GM21717 (cell line): ENCODE results near the gene KCNK2.

Experiments
- ATAC-seq: cut with Tn5 transposase; IDR thresholded peaks from one replicate; pipeline ENCODE4 v1.9.1; 2021; ENCODE audit warnings: mild to moderate bottlenecking, moderate library complexity; ENCODE audit not compliant: unreplicated experiment

The KCNK2 gene, protein sequence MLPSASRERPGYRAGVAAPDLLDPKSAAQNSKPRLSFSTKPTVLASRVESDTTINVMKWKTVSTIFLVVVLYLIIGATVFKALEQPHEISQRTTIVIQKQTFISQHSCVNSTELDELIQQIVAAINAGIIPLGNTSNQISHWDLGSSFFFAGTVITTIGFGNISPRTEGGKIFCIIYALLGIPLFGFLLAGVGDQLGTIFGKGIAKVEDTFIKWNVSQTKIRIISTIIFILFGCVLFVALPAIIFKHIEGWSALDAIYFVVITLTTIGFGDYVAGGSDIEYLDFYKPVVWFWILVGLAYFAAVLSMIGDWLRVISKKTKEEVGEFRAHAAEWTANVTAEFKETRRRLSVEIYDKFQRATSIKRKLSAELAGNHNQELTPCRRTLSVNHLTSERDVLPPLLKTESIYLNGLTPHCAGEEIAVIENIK

DNA sequence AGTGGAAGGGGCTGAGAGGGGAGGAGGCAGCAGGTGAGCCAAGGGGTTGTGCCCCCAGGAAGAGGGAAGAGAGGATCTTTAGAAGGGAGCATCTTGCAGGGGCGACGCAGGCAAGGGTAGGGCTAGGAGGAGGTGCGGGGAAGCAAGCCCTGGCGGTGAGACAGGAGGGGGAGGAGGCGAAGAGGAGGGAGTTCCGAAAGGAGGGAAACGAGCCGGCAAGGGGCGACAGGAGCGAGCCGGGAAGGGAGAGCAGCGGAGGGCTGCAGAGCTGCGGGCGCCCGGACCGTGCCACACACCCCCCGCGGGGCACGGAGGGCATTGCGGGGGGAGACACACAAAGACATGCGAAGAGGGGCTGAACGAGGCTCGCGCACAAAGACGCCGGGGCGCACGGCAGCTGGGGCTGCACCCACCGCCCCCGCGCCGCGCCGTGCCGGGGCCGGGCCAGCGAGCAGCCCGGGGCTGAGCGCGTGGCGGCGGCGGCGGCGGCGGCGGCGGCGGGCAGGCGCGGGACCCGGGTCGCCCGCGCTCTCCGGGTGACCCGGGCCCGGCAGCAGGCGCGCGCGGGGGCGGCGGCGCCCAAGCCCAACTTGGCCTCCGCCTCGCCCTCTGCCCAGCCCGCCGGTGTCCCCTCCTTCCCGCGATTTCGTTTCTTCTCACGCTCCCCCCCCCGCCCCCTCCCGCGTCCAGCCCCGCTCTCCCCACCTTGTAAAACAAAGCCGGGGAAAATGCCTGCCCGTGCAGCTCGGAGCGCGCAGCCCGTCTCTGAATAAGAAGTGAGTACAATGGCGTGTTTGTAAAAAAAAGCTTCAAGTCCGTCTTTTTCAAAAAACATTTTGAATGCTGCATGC lies at the start of gene KCNK2:
TSS of gene KCNK2 (plus strand) at position 206 of the 851 bp plus-strand sequence. CDS start 649 bp downstream, outside the sequence.
- ATAC-seq, result no peak

DNA sequence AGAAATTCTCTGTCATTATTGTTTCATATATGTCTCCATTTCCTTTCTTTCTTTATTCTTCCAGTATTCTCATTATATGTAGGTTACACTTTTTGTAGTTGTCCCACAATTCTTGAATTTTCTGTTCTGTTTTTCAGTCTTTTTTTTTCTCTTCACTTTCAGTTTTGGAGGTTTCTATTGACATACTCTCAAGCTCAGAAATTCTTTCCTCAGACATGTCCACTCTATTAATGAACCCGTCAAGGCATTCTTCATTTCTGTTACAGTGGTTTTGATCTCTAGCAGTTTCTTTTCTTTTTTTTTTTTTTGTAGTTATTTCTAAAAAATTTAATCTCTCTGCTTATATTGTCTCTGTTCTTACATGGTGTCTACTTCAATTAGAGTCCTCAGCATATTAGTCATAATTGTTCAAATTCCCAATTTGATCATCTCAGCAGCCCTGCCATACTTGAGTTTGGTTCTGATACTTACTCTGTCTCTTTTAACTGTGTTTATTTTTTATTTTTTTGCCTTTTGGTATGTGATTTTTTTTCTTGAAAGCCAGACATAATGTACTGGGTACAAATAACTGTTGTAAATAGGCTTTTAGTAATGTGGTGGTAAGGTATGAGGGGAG lies 49.5 kb upstream of the KCNK2 start:
- no peak for ATAC-seq

DNA sequence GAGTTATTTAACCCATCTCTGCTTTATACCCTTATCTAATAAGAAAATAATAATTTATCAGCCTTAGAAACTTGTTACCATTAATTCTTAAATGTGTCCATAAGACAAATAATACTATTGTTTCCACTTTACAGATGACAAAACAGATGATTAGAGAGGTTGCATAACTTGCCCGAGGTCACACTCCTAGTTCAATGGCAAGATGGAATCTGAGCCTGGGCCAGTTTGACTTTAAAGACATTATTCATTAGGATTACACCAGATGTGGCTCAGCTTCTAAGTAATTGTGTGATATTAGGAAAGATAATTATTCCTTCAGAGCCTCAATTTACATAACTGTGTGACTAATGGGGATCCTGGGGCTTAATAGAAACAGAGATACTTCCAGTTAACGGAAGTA lies 42.3 kb upstream of the KCNK2 start:
- no peak for ATAC-seq

DNA sequence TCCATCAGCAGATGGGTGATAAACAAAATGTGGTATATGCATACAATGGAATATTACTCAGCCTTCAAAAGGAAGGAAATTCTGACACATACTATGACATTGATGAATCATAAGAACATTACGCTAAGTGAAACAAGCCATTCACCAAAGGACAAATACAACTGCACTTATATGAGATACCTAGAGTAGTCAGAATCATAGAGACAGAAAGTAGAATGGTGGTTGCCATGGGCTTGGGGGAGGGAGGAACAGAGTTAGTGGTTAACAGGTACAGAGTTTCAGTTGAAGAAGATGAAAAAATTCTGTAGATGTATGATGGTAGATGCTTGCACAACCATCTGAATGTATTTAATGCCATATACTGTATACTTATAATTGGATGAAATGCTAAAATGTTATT lies 39.1 kb upstream of the KCNK2 start:
- ATAC-seq, result no peak

DNA sequence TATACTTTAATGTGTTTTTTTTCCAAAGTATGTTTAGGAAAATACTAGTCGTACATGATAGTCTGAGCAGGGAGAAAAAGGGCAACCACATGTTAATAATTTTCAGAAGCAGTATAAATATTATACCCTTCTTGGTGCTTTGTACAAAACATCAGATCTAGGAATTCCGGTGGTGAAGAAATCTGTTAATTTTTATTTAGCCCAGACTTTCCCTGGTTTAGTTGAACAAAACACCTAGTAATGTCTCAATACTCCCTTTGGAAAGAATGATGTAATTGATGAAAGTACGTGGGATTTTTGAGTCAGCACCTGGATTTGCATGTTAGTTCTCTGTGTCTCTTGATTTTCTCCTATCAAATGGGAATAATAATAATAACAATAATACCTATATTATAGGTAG lies 38.4 kb upstream of the KCNK2 start:
- no peak for ATAC-seq

DNA sequence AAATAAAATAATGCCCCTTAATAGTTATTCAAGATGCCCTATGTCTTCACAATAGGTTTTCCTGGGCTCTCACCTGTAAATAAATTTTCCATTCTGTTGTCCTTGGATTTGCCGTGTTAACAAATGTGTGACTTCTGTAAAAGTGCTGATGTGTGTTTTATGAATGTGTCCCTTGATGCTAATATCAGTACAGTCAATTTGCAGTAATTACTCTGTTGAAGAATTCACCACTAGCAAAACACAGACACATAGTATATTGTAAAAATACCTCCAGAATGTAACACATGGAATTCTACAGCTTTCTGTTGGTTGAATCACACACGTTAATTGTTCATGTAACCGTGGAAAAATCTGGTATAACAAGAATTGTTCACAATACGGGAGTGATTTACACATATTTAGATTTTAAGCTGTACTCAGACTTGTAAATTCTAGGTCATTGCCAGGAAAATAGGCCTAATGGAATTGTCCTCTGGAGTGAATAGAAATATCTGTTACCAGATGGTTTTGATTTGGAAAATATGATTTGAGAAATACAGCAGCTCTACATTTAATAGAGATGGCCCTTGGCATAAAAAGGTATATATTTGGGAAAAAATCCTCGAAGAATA lies 36.7 kb upstream of the KCNK2 start:
- ATAC-seq, result no peak

DNA sequence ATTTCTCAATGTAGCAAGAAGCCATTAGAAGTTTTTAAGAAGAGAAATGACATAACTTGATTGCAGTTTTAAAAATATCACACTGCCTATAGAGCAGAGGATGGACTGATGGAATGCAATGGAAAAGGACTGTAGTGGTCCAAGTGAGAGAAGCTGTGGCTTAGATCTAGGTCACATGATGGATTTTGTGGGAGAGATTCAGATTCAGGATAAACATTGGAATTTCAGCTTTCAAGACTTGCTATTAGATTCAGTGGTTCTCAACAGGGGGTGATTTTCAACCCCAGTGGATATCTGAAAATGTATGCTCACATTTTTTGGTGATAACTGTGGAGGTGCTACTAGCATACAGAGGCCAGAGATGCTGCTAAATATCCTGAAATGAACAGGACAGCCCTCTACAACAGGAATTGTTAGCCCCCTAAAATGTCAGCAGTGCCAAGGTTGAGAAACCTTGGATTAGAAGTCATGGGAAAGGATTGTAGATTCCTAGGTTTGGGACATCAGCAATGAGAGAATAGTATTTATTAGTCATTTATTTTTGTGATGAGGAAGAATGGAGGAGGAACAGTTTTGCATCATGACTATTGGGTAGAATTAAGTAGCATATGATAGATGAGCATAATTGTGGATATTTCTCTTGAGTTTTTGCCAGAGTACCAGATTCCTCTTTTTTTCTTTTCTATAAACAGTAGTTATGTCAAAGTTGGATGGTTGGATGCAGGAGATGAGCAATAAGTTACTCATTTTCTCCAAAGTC lies 30.1 kb upstream of the KCNK2 start:
- no peak for ATAC-seq

DNA sequence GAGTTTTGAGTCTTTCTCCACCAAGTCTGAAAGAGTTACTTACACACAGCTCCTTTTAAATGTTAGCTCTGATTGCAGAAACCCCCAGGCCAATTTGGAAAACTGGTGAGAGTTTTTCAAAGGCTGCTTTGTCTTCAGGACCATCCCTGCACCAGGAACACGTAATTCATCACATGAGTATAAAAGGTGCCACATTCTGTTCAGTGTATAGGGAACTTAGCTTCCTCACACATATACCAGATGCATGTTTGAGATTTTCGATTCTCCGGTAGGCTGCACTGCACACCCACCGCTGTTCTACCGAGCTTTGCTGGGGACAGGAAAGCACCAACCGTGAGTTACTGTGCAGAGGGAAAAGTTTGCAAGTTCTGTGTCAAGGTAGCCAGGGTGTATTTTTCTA lies 28.3 kb upstream of the KCNK2 start:
- no peak for ATAC-seq

DNA sequence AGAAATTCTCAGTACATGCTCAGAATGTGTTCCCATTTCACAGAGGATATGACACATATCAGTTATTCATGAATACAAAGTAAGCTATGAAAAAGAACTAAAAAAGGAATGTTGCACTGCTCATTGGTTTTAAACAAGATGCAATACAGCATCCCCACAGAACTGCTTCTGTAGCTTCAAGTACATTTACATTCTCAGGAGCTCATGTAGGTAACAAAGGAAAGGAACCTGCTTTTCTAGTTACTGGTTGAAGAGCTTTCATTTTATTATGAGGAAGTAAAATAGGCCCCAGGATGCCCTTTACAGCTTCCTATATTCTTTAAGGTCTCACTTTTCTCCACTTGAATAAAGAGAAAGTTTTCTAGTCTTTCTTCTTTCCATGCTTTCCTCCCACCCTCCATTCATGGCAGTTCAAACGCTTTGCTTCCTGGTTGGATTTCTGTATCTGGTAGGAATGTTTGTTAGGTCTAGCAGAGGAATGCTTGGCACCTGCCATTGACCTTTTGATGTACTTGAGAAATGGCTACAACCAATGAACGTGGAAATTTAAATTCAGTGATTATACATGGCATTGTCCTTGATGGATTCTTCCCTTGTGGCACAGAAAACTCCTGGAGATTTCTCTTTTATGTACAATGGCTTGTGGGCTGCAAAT lies 27.1 kb upstream of the KCNK2 start:
- ATAC-seq, result no peak

DNA sequence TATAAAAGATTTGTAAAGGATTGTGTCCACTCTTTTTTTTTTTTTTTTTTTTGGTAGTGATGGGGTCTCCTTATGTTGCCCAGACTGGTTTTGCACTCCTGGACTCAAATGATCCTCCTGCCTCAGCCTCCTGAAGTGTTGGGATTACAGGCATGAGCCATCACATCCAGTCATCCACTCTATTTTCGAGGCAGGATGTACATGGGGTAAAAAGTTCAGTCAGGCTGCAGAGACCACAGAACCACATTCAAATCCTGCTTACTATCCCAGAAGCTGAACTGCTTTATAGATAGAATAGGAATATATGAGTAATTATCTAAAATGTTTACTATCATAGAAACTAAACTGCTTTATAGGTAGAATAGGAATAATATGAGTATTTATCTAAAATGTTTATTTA lies 26.0 kb upstream of the KCNK2 start:
- no peak for ATAC-seq

DNA sequence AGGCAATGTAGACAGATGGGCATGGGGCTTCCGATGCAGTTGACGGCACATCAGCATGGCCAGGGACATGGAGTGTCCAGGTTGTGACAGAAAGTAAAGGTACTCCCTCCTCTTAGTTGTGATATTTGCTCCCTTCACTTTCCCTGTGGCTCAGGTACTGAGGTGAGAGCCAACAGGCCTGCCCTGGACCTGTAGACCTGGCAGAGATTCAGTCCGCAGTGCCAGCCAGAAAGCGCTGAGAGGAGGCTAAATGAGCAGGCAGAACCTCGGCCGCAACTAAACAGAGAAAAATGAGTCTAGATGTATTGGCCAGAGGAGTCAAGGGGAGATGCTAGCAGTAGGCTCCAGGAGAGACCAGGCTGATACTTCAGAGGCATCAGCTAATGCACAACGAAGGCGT lies 22.6 kb upstream of the KCNK2 start:
- no peak for ATAC-seq

DNA sequence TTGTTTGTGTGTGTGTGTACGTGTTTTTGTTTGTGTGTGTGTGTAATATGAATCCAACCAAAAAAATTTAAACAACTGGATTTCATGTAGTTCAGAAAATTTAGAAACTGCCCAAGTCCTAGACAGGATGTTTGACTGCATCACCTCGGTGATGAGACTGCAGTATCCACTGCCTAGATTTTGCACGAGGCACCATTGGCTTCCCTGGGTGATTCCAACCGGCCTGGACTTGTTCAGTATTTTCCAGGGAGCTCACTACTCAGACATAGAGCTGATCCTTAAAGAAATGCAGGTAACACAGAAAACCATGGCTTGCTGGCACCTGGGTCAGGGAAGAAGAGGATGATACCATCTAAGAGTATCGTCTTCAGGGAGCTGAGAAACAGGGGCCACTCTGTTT lies 18.2 kb upstream of the KCNK2 start:
- no peak for ATAC-seq

DNA sequence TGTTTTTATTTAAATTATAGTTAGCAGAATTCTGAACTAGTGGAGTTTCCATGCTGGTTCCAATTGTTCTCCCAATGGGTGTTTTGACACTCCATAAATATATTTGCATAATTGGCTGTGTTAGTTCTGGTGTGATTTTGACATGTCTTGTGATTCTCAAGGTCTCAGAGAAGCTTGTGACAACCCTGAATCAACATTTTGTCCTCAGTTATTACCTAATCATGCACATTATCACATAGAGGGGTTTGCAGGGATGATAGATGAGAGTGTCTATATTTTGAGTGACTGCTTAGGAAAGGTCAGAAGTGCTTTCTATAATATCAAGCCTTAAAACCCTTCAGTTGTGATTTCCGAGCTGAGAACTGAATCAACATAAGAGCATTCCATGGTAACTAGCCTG lies 11.5 kb upstream of the KCNK2 start:
- ATAC-seq, result no peak

DNA sequence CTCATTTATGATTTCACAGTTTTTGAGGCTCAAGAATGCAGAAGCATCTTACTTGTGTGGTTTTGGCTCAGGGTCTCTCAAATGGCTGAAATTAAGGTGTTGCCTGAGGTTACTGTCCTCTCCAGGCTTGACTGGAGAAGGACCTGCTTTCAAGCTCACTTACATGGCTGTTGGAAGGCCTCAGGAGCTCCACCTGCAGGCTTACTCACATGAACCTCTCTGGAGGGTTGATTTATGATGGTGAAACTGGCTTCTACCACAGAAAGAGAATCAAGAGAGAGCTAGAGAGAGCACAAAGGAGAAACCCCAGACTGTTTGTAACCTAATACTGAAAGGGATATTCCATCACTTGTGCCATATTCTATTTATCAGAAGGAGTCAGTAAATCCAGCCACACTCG lies 6.2 kb upstream of the KCNK2 start:
- peak; percentile 59 for ATAC-seq

DNA sequence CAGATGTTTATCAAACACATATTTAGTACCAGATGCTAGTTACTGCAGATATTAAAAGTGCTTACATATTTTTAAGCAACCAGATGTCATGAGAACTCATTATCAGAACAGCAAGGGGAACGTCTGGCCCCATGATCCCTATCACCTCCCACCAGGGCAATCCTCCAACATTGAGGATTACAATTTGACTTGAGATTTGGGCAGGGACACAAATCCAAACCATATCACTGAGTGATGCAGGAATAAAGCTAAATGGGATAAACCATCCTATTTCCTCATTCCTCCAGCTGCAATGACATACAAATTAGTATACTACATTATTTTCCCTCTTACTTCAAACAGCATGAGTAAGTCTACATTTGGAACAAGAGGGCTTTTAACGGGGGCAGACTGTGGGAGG lies 3.1 kb upstream of the KCNK2 start:
- ATAC-seq, result no peak

DNA sequence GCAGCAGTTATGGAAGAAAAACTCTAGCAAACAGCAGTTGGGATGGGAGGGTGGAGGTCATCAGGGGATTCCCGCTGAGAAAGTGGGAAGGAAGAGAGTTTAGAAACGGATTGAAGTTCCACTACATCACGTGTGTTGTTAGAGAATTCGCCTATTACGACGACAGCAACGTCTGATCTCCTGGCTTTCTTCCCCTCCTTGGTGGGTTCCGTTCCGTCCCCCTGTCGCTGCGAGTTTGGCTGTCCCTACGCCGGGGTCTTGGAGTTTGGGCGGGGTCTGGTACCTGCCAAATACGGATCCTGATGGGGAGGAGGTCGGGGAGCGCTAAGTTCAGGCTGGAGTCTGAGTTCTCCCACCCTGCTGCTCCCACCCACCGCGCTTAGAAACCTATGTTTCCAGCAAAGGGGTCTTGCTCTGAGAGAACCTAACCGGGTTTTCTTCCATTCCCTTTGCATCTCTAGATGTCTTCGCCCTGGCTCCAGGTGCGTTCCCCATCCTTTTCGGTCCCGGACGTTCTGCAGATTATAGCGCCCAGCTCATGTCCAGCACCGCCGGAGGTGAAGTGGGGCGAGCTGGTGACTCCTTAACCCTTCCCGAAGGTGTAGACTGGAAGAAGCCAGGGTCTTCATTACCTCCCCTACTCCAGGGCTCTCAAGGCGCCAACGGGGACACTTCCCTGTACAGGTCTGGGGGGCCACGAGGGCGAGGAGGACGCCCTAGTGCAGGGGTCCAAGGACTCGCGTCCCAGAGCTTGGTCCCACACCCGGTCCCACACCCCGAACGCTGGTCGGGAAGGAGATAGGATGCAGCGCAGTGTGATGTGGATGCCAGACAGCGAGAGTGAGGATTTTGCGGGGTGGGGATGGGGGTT lies 641 bp upstream of the KCNK2 start:
- no peak for ATAC-seq

DNA sequence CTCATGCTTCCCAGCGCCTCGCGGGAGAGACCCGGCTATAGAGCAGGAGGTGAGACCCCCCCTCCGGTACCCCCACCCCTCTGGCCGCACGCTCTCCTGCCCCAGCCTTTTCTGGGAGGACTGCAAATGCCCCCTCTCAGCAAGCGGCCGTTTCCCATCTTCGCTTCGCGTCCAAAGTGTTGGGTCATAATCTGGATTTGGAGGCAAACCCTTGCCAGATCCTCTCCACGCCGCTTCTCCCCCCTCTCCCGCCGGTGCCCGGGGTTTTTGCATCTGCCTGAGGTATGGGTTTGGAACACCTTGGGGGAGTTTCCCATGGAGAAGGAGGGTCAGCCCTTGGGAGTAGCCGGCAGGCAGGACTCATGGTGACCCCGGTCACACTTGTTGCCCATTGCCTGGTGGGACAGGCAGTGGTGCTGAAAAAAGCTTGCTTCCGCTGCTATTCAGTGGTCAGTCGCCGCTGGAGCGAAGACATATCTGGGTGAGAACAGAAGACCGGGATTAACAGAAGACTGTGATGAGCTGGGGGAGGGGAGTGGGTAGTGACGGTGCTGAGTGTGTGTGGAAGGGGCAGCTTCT lies 935 bp downstream of the KCNK2 start:
- ATAC-seq, result no peak

DNA sequence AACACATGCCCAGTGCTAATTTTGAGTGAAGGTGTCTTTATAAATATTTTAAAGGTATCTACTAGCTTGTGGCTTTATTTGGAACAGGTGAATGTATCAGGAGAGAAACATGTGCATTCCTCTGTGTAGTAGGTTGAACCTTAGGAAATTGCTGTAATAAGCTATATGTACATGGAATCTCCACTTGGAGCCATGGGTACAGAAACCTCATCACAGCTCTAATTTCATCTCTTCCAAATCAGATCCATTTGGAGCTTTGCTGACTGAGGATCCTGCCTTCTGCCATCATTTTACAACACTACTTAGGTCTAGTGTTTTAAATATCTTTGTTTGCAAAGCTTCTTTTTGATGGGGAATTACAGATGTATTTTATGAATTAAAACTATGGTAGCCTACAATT lies 2.1 kb downstream of the KCNK2 start:
- no peak for ATAC-seq

DNA sequence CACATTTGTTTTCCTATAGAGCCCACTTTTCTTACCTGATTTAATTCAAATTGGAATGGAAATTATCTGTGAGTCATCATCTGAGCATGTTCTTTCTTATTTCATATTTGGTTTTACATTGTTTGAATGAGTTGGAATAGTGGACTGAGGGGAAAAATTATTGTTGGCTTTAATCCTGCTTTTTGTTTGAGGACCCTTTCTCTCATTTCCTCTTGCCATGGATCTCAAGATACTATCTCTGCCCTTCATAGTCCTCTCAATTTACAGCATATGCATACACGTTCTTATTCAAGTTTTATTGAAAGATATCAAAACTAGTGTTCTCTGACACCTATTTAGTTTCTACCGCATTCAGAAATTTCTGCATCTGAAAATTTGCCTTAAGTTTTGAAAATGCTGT lies 5.1 kb downstream of the KCNK2 start:
- ATAC-seq, result no peak
